ENCODE data around the gene LMO7.

DNA sequence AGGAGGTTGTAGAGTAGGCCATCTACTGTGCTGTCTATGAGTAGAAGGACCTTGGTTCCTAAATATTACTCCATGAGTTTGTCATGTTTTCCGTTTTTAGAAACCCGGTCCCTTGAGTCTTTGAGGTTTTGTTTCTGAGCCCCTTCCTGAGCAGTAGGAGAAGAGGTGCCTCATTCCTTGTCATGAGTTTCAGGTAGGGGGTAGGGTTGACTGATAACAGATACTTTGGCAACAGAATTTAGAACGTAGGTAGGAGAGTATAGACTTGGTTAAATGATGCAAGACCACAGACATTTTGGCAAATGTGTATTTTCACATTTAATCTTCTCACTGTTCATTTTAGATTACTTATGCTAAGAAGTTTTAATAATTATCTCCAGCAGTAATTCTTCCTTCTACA lies 24.6 kb downstream of the LMO7 start:
- TF ChIP-seq, protein P1, sequence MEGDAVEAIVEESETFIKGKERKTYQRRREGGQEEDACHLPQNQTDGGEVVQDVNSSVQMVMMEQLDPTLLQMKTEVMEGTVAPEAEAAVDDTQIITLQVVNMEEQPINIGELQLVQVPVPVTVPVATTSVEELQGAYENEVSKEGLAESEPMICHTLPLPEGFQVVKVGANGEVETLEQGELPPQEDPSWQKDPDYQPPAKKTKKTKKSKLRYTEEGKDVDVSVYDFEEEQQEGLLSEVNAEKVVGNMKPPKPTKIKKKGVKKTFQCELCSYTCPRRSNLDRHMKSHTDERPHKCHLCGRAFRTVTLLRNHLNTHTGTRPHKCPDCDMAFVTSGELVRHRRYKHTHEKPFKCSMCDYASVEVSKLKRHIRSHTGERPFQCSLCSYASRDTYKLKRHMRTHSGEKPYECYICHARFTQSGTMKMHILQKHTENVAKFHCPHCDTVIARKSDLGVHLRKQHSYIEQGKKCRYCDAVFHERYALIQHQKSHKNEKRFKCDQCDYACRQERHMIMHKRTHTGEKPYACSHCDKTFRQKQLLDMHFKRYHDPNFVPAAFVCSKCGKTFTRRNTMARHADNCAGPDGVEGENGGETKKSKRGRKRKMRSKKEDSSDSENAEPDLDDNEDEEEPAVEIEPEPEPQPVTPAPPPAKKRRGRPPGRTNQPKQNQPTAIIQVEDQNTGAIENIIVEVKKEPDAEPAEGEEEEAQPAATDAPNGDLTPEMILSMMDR (IDR thresholded peaks at IDR 0.05): no peak
- no peak for TF ChIP-seq POLR2A (IDR thresholded peaks at IDR 0.05)
